ENCODE measurements around the gene DCAF10. TPM values are rescaled to one million over a fixed set of nuclear protein-coding genes. Genes with fewer than 3 reads are reported as not detected.

Gene DCAF10
- total RNA-seq, 4 donors from 2014 or later: 29.3 to 45.8 (median 38.6) TPM

GRCh38 chr9:37801287-37801850 lies 772 bp downstream of the DCAF10 start:
- TF ChIP-seq CTCF (IDR thresholded peaks at IDR 0.05; ENCODE audit: low read depth): no peak

GRCh38 chr9:37801959-37802711 lies 1.5 kb downstream of the DCAF10 start:
- TF ChIP-seq CTCF (IDR thresholded peaks at IDR 0.05; ENCODE audit: low read depth): no peak

- TF ChIP-seq CTCF (IDR thresholded peaks at IDR 0.05; ENCODE audit: low read depth): no peak
Measured at GRCh38 chr9:37806271-37806670, 5.7 kb downstream of the DCAF10 start.

- TF ChIP-seq CTCF (IDR thresholded peaks at IDR 0.05; ENCODE audit: low read depth): no peak
Measured at GRCh38 chr9:37811906-37812476, 11.4 kb downstream of the DCAF10 start.

- TF ChIP-seq CTCF (IDR thresholded peaks at IDR 0.05; ENCODE audit: low read depth): no peak
Measured at GRCh38 chr9:37812773-37813379, 12.3 kb downstream of the DCAF10 start.

- TF ChIP-seq CTCF (IDR thresholded peaks at IDR 0.05; ENCODE audit: low read depth): no peak
Measured at GRCh38 chr9:37818849-37819248, 18.3 kb downstream of the DCAF10 start.

- TF ChIP-seq CTCF (IDR thresholded peaks at IDR 0.05; ENCODE audit: low read depth): no peak
Measured at GRCh38 chr9:37820142-37820541, 19.5 kb downstream of the DCAF10 start.

Measured in subcutaneous adipose tissue (tissue), 4 donors.